ENCODE data around the gene FER.

GRCh38 chr5:108769352-108769751 is 21.7 kb downstream of the FER start:
- TF ChIP-seq CTCF (conservative IDR thresholded peaks at IDR 0.05; ENCODE audit: low read length) (no peak), EZH2phosphoT487 (IDR thresholded peaks at IDR 0.05; ENCODE audit: borderline replicate concordance, low read depth, low read length) (no peak)

All from OCI-LY7 (cell line).